Measurements from ENCODE around the gene ROBO1. TPM values are rescaled to one million over a fixed set of nuclear protein-coding genes. Genes with fewer than 3 reads are reported as not detected.

The ROBO1 gene
- total RNA-seq, 4 donors from 2014 or later, result 12.3 to 112 (median 27.1) TPM

DNA sequence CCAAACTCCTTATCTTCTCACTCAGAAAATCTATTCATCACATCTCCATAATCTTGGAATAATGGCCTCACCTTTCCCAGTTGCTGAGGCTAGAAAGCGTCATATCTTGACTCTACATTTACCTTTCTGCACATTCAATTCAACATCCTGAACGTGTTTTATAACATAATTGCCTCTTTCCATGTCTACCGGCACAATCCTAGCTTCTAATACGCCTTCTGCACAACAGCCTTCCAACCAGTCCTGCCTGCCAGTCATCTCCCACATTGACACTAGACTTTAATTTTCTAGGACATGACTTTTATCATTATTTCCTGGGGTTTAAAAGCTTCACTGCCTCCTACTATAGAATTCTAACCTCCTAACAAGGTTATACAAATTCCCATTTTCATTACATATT lies 906.6 kb downstream of the ROBO1 start:
- intact Hi-C loops (cut with DNase I; ENCODE audit: low total_unique reads), result no loop called here
- H3K9me3 ChIP-seq, result no peaks in the 10 kb centered on the region
- H3K27ac ChIP-seq, result no peak overlapping the region
- H3K4me1 ChIP-seq, result no peaks in the 10 kb centered on the region
- H3K27me3 ChIP-seq, result no peaks in the 10 kb centered on the region
- no peak overlapping the region for H3K4me3 ChIP-seq
- no peaks in the 10 kb centered on the region for H3K36me3 ChIP-seq
- DNase-seq, result no peak
- TF ChIP-seq, protein P1, sequence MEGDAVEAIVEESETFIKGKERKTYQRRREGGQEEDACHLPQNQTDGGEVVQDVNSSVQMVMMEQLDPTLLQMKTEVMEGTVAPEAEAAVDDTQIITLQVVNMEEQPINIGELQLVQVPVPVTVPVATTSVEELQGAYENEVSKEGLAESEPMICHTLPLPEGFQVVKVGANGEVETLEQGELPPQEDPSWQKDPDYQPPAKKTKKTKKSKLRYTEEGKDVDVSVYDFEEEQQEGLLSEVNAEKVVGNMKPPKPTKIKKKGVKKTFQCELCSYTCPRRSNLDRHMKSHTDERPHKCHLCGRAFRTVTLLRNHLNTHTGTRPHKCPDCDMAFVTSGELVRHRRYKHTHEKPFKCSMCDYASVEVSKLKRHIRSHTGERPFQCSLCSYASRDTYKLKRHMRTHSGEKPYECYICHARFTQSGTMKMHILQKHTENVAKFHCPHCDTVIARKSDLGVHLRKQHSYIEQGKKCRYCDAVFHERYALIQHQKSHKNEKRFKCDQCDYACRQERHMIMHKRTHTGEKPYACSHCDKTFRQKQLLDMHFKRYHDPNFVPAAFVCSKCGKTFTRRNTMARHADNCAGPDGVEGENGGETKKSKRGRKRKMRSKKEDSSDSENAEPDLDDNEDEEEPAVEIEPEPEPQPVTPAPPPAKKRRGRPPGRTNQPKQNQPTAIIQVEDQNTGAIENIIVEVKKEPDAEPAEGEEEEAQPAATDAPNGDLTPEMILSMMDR (IDR thresholded peaks at IDR 0.05), result no peak
- TF ChIP-seq POLR2A (IDR thresholded peaks at IDR 0.05), result no peak

GRCh38 chr3:78860567-78860966 lies 907.2 kb downstream of the ROBO1 start:
- intact Hi-C loops (cut with DNase I; ENCODE audit: low total_unique reads), result no loop called here
- TF ChIP-seq POLR2A (IDR thresholded peaks at IDR 0.05), result no peak
- H3K4me3 ChIP-seq, result no peak overlapping the region
- H3K27me3 ChIP-seq, result no peaks in the 10 kb centered on the region
- H3K27ac ChIP-seq, result no peak overlapping the region
- H3K36me3 ChIP-seq, result no peaks in the 10 kb centered on the region
- H3K4me1 ChIP-seq, result no peaks in the 10 kb centered on the region
- no peak for DNase-seq
- H3K9me3 ChIP-seq, result no peaks in the 10 kb centered on the region

GRCh38 chr3:78858910-78859309 lies 908.9 kb downstream of the ROBO1 start:
- Histone ChIP-seq H3K9me3 (no peaks in the 10 kb centered on the region), H3K4me3 (no peak overlapping the region), H3K36me3 (no peaks in the 10 kb centered on the region), H3K27ac (no peak overlapping the region), H3K27me3 (no peaks in the 10 kb centered on the region), H3K4me1 (no peaks in the 10 kb centered on the region)
- intact Hi-C loops (cut with DNase I; ENCODE audit: low total_unique reads), result no loop called here
- no peak for DNase-seq
- no peak for TF ChIP-seq POLR2A (IDR thresholded peaks at IDR 0.05)
- TF ChIP-seq, protein P1 (IDR thresholded peaks at IDR 0.05), result no peak

DNA sequence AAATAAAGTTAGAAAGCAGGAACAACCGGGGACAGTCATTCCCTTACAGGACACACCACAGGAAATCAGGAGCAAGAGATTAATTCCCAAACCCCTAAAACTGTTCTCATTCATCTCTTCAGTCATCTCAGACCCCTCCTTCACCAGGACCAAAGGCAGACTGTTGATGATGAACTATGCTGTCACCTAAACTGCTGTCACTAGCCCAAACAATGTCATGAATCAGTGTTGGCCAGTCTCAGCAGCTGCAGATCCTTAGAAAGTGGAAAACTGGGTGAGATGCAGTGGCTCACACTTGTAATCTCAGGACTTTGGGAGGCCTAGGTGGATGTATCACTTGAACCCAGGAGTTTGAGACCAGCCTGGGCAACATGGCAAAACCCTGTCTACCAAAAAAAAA lies 909.6 kb downstream of the ROBO1 start:
- H3K4me3 ChIP-seq, result no peak overlapping the region
- intact Hi-C loops (cut with DNase I; ENCODE audit: low total_unique reads), result no loop called here
- H3K27me3 ChIP-seq, result no peaks in the 10 kb centered on the region
- H3K4me1 ChIP-seq, result no peaks in the 10 kb centered on the region
- no peak overlapping the region for H3K27ac ChIP-seq
- no peaks in the 10 kb centered on the region for H3K9me3 ChIP-seq
- no peaks in the 10 kb centered on the region for H3K36me3 ChIP-seq
- no peak for DNase-seq
- TF ChIP-seq POLR2A (IDR thresholded peaks at IDR 0.05), result no peak
- TF ChIP-seq, protein P1 (IDR thresholded peaks at IDR 0.05), result no peak

DNA sequence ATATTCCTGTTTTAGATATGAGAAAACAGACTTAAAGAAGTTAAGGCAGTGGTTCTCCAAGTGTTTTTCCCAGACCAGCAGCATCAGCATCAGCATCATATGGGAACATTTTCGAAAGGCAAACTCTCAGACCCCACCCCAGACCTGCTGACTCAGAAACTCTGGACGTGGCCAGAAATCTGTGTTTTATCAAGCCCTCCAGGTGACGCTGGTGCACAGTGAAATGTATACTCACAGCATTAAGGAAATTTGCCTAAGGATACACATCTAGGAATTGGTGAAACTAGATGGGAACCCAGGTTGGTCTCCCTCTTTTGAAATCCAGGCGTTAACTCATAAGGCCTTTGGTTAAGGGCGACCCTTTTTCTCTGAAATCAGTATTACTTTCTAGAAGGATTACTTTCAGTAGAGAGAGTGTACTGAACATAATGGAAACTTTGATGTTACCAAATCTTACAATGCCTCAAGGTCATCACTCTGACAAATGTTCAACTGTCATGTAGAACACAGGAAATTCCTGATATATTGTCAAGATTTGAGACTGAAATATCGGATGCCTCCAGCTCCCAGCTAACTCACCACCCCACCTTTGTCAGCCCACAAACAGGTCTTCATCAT lies 910.2 kb downstream of the ROBO1 start:
- intact Hi-C loops (cut with DNase I; ENCODE audit: low total_unique reads), result no loop called here
- H3K9me3 ChIP-seq, result no peaks in the 10 kb centered on the region
- H3K27ac ChIP-seq, result no peak overlapping the region
- no peaks in the 10 kb centered on the region for H3K36me3 ChIP-seq
- TF ChIP-seq, protein P1 (IDR thresholded peaks at IDR 0.05), result no peak
- no peak for TF ChIP-seq POLR2A (IDR thresholded peaks at IDR 0.05)
- no peak for DNase-seq
- H3K27me3 ChIP-seq, result no peaks in the 10 kb centered on the region
- no peaks in the 10 kb centered on the region for H3K4me1 ChIP-seq
- no peak overlapping the region for H3K4me3 ChIP-seq

- intact Hi-C loops (cut with DNase I; ENCODE audit: low total_unique reads), result no loop called here
- H3K9me3 ChIP-seq, result no peaks in the 10 kb centered on the region
- H3K27ac ChIP-seq, result peak overlapping the region; percentile 17 to 19
- no peak overlapping the region for H3K4me3 ChIP-seq
- H3K27me3 ChIP-seq, result no peaks in the 10 kb centered on the region
- no peak for DNase-seq
- H3K4me1 ChIP-seq, result no peaks in the 10 kb centered on the region
- TF ChIP-seq, protein P1 (IDR thresholded peaks at IDR 0.05), result no peak
- TF ChIP-seq POLR2A (IDR thresholded peaks at IDR 0.05), result no peak
- H3K36me3 ChIP-seq, result no peaks in the 10 kb centered on the region
Observed at GRCh38 chr3:78856164-78856563, 911.6 kb downstream of the ROBO1 start.
